HEK293T (cell line): ENCODE data around the gene HTRA3.

Experiments
- CTCF ChIA-PET: fragments of 350-600 bp; formaldehyde crosslinking; extraction: SDS; loops from one replicate; lab custom pipeline; 2021; ENCODE audit warnings: antibody characterized with exemption, inconsistent platforms; lab: Yijun Ruan, JAX
- POLR2A ChIA-PET: fragments of 350-600 bp; formaldehyde crosslinking; extraction: SDS; loops from one replicate; lab custom pipeline; 2020; ENCODE audit warnings: antibody characterized with exemption, inconsistent platforms; lab: Yijun Ruan, JAX
- DNase-seq: peaks from one replicate; pipeline ENCODE4 v3.0.0; 2012; ENCODE audit warnings: mixed read lengths; ENCODE audit errors: extremely low spot score
- ARNT ChIP-seq: fragments of 450-650 bp; IDR thresholded peaks from 2 replicates; pipeline ENCODE4 v1.6.1; 2017; ENCODE audit warnings: mild to moderate bottlenecking
- BHLHE40 ChIP-seq: fragments of 450-650 bp; IDR thresholded peaks from 2 replicates; pipeline ENCODE4 v1.6.1; 2016; ENCODE audit warnings: mild to moderate bottlenecking, moderate library complexity, borderline replicate concordance
- CTBP1 ChIP-seq: fragments of 450-650 bp; IDR thresholded peaks from 2 replicates; pipeline ENCODE4 v1.6.1; 2016; ENCODE audit warnings: borderline replicate concordance
- ELF4 ChIP-seq: fragments of 450-650 bp; IDR thresholded peaks from 2 replicates; pipeline ENCODE4 v1.6.1; 2017; ENCODE audit warnings: antibody characterized with exemption
- FOXA1 ChIP-seq: fragments of 450-650 bp; IDR thresholded peaks from 2 replicates; pipeline ENCODE4 v1.6.1; 2016; ENCODE audit warnings: mild to moderate bottlenecking
- FOXK2 ChIP-seq: fragments of 450-650 bp; IDR thresholded peaks from 2 replicates; pipeline ENCODE4 v1.6.1; 2016; ENCODE audit warnings: mild to moderate bottlenecking
- FOXM1 ChIP-seq: fragments of 450-650 bp; IDR thresholded peaks from 2 replicates; pipeline ENCODE4 v1.6.1; 2017; ENCODE audit warnings: mild to moderate bottlenecking, borderline replicate concordance
- HDGF ChIP-seq: fragments of 450-650 bp; IDR thresholded peaks from 2 replicates; pipeline ENCODE4 v1.6.1; 2017; ENCODE audit warnings: antibody characterized with exemption, borderline replicate concordance
- L3MBTL2 ChIP-seq: fragments of 450-650 bp; conservative IDR thresholded peaks from 2 replicates; pipeline ENCODE4 v1.6.1; 2016; ENCODE audit warnings: mild to moderate bottlenecking
- LEF1 ChIP-seq: fragments of 450-650 bp; IDR thresholded peaks from 2 replicates; pipeline ENCODE4 v1.6.1; 2017; ENCODE audit warnings: mild to moderate bottlenecking, borderline replicate concordance
- NFRKB ChIP-seq: fragments of 450-650 bp; IDR thresholded peaks from 2 replicates; pipeline ENCODE4 v1.6.1; 2016; ENCODE audit warnings: mild to moderate bottlenecking, moderate library complexity
- SP1 ChIP-seq: fragments of 450-650 bp; IDR thresholded peaks from 2 replicates; pipeline ENCODE4 v1.6.1; 2017
- SUZ12 ChIP-seq: fragments of 450-650 bp; IDR thresholded peaks from 2 replicates; pipeline ENCODE4 v1.6.1; 2016; ENCODE audit warnings: mild to moderate bottlenecking
- TARDBP ChIP-seq: fragments of 450-650 bp; IDR thresholded peaks from 2 replicates; pipeline ENCODE4 v1.6.1; 2016
- ZNF384 ChIP-seq: fragments of 450-650 bp; IDR thresholded peaks from 2 replicates; pipeline ENCODE4 v1.6.1; 2016
- TF ChIP-seq, protein P1 (sequence below): fragments of 450-650 bp; IDR thresholded peaks from 2 replicates; pipeline ENCODE4 v1.6.1; 2016

Gene HTRA3

DNA sequence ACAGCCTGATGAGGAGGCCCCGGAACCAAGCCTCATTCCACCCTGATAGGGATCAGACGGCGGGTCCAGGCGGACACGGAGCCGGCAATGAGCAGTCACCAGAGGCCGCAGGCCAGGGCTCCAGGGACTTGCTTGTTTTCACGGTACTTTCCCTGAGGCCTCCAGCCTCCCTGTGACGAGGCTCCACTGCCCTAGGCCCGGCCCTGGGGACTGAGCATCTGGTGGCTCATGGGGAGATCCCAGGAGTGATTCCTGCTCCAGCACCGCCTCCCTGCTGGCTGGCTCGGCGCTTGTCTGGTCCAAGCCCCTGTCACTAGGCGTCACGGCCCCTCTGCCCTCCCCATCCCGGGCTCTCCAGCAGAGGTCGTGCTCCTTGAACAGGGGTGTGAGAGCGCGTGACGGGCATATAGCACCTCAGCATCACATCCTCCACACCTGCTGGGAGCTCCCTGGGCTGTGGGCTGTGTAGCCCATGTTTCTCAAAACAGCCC lies 14.1 kb downstream of the HTRA3 start:
- ChIA-PET CTCF (no interaction called here), POLR2A (no interaction called here)
- no peak for DNase-seq
- TF ChIP-seq SUZ12: no peak
- TF ChIP-seq ARNT: no peak
- TF ChIP-seq, protein P1, sequence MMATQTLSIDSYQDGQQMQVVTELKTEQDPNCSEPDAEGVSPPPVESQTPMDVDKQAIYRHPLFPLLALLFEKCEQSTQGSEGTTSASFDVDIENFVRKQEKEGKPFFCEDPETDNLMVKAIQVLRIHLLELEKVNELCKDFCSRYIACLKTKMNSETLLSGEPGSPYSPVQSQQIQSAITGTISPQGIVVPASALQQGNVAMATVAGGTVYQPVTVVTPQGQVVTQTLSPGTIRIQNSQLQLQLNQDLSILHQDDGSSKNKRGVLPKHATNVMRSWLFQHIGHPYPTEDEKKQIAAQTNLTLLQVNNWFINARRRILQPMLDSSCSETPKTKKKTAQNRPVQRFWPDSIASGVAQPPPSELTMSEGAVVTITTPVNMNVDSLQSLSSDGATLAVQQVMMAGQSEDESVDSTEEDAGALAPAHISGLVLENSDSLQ: no peak
- TF ChIP-seq SP1: no peak
- TF ChIP-seq BHLHE40: no peak
- TF ChIP-seq TARDBP: no peak
- TF ChIP-seq HDGF: no peak
- no peak for TF ChIP-seq LEF1
- TF ChIP-seq ELF4: no peak

GRCh38 chr4:8284391-8284790 lies 14.8 kb downstream of the HTRA3 start:
- TF ChIP-seq FOXA1: no peak
- TF ChIP-seq NFRKB: no peak
- TF ChIP-seq LEF1: no peak
- no peak for TF ChIP-seq FOXK2
- TF ChIP-seq SP1: no peak
- no peak for TF ChIP-seq FOXM1
- TF ChIP-seq ZNF384: no peak
- TF ChIP-seq, protein P1: no peak
- CTCF ChIA-PET: no interaction called here
- POLR2A ChIA-PET: no interaction called here
- DNase-seq: no peak

DNA sequence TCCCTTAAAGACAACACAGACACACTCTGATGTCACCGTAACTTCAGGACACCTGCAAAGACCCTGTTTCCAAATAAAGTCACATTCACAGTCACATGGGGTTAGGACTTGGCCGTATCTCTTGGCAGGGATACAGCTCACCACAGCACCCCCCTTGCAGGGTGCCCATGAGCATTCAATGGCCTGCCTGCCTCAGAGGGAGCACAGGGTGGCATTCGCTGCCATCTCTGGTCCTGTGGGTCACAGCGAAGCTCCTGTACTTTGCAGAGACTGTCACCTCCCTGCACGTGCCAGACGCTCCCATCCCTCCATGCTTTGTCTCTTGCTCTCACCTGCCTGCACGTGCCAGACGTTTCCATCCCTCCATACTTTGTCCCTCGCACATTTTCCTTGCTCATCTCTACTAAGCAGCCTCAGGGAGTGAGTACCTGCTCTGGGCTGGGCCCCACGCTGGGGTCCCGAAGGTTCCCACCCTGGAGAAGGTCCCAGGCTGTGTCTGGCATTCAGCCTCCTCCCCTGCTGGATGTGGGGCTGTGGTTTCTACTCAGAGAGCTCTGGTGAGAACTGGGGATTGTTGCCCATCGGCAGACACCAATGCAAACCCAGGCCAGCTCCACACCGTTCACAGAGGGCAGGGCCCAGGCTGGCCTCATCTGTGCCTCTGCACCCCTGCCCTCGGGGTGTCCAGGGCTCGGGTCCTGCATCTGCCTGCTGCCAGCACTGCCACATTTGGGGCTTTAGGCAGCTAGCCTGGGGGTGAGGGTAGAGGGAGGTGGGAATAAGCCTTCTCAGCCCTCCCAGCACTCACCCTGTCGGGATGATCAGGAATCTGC lies 15.8 kb downstream of the HTRA3 start:
- TF ChIP-seq FOXK2 (no peak), TARDBP (no peak), L3MBTL2 (no peak), HDGF (no peak), ARNT (no peak), SP1 (no peak), ZNF384 (no peak), NFRKB (no peak), ELF4 (no peak), CTBP1 (no peak)
- ChIA-PET CTCF (no interaction called here), POLR2A (no interaction called here)
- no peak for DNase-seq

DNA sequence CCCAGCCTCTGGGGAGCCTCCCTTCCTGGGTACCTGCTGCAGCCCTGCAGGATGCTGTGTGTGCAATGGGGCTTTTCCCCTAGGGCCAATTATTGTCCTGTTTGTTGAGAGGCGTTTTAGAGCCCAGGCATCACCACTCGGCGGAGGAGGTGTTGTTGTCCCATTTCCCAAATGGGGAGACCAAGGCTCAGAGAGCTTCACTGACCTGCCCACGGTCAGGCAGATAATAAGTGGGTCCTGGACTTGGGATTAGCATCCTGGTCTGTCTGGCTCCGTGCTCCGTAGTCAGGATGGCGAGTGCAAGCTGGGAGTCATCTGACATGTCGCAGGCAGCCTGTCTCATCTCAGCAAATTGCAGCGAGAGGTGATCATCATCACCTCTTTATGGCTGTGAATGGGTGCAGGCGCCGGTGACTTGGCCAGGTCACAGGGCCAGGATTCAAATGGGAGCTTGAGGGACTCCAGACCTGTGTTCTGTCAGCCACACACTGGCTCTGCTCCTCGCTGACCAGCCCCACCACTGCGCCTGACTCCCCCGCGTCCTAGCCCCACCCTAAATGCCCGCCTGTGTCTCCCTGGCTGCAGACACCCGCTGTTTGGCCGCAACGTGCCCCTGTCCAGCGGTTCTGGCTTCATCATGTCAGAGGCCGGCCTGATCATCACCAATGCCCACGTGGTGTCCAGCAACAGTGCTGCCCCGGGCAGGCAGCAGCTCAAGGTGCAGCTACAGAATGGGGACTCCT lies 16.6 kb downstream of the HTRA3 start:
- ChIA-PET POLR2A (no interaction called here), CTCF (no interaction called here)
- DNase-seq: no peak
- TF ChIP-seq HDGF: no peak
- TF ChIP-seq SP1: no peak
- TF ChIP-seq FOXA1: no peak
- TF ChIP-seq LEF1: no peak
- no peak for TF ChIP-seq CTBP1
- no peak for TF ChIP-seq SUZ12

- POLR2A ChIA-PET: no interaction called here
- TF ChIP-seq HDGF (no peak), L3MBTL2 (no peak), FOXK2 (no peak)
- DNase-seq: no peak
- CTCF ChIA-PET: no interaction called here
These were observed 17.3 kb downstream of the HTRA3 start for GRCh38 chr4:8286719-8287342.

DNA sequence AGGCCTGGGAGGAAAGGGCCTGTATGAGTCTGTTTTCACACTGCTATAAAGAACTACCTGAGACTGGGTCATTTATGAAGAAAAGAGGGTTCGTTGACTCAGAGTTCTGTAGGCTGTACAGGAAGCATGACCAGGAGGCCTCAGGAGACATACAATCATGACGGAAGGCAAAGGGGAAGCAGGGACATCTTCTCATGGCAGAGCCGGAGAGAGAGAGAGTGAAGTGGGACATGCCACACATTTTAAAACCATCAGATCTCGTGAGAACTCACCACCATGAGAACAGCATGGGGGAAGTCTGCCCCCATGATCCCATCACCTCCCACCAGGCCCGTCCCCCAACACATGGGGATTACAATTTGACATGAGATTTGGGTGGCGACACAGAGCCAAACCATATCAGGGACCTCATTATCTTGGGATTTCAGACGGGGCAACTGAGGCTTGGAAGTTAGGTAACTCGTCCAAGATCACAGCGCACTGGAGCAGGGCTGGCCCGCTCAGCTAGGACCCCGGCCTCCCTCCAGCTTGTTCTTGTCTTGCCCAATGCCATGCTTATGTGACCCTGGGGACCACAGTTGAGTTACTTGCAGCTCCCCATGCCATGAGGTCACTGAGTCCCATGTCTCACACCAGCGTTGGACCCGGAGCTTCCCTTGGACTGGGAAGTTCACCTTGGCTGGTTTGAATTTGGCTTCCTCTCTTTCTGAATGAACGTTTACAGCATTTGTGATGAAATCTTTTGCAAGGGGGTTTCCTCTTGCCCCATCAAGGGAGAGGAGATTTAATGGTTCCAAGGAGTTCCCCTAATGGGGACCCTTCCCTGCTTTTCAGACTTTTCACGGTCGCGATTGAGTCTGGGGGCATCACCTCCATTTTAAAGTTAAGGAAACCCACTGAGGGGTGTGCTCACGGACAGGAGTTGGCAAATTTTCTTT lies 18.1 kb downstream of the HTRA3 start:
- no peak for DNase-seq
- ChIA-PET CTCF (no interaction called here), POLR2A (no interaction called here)
- TF ChIP-seq NFRKB (no peak), L3MBTL2 (no peak), SP1 (no peak), BHLHE40 (no peak), SUZ12 (no peak), HDGF (no peak), LEF1 (no peak), TARDBP (no peak), FOXK2 (no peak), ARNT (no peak), FOXM1 (no peak), ZNF384 (no peak), CTBP1 (no peak)
- TF ChIP-seq, protein P1: no peak
